ENCODE results near the gene SLC13A1.
"Not testable (repeated sequence)": the region's sequence is repeated elsewhere in the genome, so short reads cannot be mapped to it uniquely, and the experiment has no call there.

GRCh38 chr7:123086910-123087309, 112.9 kb downstream of the SLC13A1 start:
- TF ChIP-seq, protein P1, sequence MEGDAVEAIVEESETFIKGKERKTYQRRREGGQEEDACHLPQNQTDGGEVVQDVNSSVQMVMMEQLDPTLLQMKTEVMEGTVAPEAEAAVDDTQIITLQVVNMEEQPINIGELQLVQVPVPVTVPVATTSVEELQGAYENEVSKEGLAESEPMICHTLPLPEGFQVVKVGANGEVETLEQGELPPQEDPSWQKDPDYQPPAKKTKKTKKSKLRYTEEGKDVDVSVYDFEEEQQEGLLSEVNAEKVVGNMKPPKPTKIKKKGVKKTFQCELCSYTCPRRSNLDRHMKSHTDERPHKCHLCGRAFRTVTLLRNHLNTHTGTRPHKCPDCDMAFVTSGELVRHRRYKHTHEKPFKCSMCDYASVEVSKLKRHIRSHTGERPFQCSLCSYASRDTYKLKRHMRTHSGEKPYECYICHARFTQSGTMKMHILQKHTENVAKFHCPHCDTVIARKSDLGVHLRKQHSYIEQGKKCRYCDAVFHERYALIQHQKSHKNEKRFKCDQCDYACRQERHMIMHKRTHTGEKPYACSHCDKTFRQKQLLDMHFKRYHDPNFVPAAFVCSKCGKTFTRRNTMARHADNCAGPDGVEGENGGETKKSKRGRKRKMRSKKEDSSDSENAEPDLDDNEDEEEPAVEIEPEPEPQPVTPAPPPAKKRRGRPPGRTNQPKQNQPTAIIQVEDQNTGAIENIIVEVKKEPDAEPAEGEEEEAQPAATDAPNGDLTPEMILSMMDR (IDR thresholded peaks at IDR 0.05) = not testable (repeated sequence)
- not testable (repeated sequence) for TF ChIP-seq EZH2, EZH2phosphoT487 (IDR thresholded peaks at IDR 0.05)

Measured in neural progenitor cell (in vitro differentiated cells).